Dermis microvascular lymphatic vessel endothelial cell (primary cell): ENCODE measurements around the gene AMN. TPM values are rescaled to one million over a fixed set of nuclear protein-coding genes. Genes with fewer than 3 reads are reported as not detected.

ENCODE experiments used
- DNase-seq, 2 donors: peaks; one replicate each; pipeline versions ENCODE4 v3.0.0 to v3.0.0-alpha.2; 2010; ENCODE audit warnings: low read depth in 2 of 2
- total RNA-seq: library from RNA; depleted of rRNA; stranded (reverse); fragments of >200 nt; gene quantifications from 2 replicates; pipeline ENCODE4 v1.2.1, GENCODE V29; 2014

The AMN gene
- total RNA-seq, 1 donor from 2014 or later: 0.13 TPM

DNA sequence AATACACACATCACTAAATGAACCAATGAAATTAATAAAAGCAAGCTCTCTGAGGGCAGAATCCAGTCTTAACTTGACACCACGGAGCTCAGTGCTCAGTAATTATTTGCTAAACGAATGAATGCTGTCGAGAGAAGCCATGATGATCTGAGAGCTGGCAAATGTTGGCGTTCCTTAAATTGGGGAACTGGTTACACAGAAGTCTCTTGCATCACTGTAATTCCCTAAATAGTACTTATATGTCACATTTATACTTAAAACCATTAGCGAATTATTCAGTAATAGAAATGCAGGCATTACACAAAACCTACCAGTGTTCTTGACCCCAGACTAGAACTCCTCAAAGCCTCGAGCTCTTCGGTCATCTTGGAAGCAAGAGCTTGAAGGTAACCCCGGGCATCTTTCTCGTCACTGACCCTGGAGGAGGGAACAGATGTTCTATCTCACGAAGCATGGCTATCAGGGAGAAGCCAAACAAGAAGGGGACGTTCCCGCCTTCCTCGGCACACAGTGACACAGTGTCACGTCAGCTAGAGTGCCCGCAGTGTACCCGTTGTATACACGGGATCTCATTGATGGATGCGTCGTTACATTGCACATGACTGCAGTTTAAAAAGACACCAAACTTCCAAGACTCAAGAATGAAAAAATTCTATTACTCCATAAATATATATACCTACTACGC is 43.6 kb downstream of the AMN start:
- no peak for DNase-seq

- DNase-seq: no peak
Observed at GRCh38 chr14:102966681-102967505, 44.4 kb downstream of the AMN start.

- no peak for DNase-seq
Observed at GRCh38 chr14:102967506-102967795, 45.0 kb downstream of the AMN start.

- DNase-seq: no peak
Observed at GRCh38 chr14:102968306-102968705, 45.8 kb downstream of the AMN start.

DNA sequence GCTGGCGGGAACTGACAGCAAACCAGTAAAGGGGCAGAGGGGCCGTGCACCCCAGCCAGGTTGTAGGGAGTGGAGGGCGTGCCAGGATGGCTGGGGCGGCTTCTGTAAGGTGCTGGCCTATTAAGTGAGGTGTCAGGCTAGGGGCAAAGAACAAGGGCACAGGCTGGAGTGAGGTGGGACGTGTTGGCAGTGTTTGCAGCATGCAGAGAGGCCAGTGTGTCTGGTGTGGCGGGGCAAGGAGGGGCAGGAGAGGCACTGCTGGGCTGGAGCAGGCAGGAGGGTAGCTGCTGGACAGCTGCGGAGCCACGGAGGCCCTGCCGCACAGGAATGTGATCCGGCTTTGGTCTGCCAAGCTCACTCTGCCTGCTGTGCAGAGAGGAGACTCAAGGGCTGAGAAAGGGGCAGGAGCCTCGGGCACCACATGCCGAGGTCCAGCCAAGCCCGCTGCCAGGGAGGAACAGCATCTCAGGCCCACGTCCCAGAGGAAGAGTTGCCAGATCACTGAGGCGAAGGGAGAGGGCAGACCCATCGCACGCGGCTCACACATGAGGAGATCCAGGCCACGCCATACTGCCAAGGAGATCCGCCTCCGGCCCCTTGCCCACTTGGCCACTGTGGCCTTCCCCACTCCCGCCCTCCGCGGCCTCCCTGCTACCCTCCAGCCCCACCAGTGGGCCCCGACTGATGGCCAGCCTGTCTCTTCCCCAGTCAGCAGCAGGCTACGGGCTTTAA is 46.8 kb downstream of the AMN start:
- no peak for DNase-seq

GRCh38 chr14:102969901-102970300 is 47.4 kb downstream of the AMN start:
- no peak for DNase-seq

GRCh38 chr14:102970496-102970895 is 48.0 kb downstream of the AMN start:
- no peak for DNase-seq

DNA sequence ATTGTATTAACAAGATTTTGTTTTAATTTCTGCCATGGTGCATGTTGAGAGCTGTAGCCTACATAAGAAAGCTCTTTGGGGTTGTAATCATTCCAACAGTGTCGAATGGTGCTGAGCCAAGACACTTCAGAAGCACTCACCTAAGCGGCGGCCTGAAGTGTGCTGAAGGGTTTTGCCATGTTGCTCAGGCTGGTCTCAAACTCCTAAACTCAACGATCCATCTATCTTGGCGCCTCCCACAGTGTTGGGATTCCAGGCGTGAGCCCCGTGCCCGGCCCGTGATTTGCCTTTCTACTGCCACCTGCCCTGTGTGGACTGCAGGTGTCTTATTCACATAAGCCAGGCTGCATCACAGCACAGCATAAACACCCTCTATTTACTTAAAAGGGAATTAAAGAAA is 48.9 kb downstream of the AMN start:
- no peak for DNase-seq

GRCh38 chr14:102971836-102972606 is 49.6 kb downstream of the AMN start:
- DNase-seq: no peak

DNA sequence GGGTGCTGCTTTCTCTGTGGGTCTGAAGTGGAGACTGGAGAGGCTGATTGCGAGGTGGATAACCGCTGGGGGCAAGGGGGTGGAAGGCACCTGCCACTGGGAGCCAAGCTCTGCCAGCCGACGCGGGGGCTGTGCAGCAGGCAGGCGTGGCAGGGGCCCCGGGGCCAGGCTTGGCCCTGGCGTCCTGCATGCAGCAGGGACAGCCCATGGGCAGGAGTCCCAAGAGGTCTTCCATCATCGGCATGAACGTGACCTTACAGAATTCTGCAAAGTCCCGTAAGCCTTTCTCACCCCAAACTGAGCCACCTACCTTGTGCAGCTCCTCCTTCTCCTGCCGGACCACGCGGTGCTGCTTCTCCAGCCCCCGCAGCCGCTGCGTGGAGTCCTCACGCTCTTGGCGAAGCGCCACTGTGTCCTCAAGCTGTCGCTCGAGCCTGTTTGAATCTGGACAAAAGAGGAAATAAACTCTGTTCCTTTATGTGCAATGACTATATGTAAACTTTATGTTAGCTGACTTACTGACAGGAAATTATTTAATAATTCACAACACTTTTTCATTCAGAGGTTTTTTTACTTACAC is 51.3 kb downstream of the AMN start:
- no peak for DNase-seq

- no peak for DNase-seq
Observed at GRCh38 chr14:102975662-102976061, 53.2 kb downstream of the AMN start.

DNA sequence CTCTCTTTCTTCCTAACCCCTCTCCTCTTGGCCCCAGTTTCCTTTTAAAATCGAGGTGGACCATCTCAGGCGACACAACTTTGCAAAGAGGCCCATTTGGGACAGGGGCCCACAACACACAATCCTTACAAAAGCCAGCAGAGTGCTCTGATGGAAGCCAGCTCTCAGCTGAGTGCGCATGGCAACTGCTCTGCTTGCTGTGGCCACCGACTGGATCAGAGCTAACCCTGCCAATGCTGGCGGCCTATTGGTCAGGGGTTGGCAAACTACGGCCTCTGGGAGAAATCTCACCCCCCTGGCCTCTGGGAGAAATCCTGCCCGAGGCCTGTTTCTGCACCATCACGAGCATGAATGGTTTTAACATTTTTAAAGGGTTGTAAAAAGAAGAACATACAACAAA is 55.0 kb downstream of the AMN start:
- no peak for DNase-seq

DNA sequence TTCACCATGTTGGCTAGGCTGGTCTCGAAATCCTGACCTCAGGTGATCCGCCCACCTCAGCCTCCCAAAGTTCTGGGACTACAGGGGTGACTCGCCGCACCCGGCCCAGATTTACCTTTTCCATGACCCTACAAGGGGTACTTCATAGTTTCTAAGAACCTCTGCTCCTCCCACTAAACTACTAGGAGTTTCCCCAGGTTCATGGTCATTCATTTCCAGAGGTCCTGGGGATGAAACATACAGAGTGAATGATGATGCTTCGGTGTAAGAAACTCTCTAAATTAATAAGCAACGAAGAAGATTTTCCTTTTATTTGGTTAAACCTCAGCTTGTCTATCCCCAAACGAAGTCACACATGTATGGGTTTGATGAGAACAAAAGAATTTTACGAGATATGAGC is 56.9 kb downstream of the AMN start:
- DNase-seq: no peak

- DNase-seq: no peak
Observed at GRCh38 chr14:102980409-102980810, 57.9 kb downstream of the AMN start.

Other genes starting within 250 kb of the AMN start
- gene TRAF3, start 145.2 kb upstream of the AMN start, total RNA-seq: 12.8 and 17.3 TPM in 2 replicates
- gene CDC42BPB, start 134.9 kb downstream of the AMN start, total RNA-seq: 89.3 and 127 TPM in 2 replicates
- gene LBHD2, start 161.5 kb downstream of the AMN start, total RNA-seq: not detected in 2 replicates
- not detected in 2 replicates for gene EXOC3L4, start 172.1 kb downstream of the AMN start, total RNA-seq
- gene TNFAIP2, start 200.8 kb downstream of the AMN start, total RNA-seq: 38.3 and 64.3 TPM in 2 replicates